Activated CD4-positive, alpha-beta T cell treated with anti-CD3 and anti-CD28 coated beads, Interleukin-2, amount 50 U/mL, for 16 hours (primary cell): ENCODE measurements around the gene OR10P1.
A peak's percentile ranks its signal among the peaks of the same experiment; 100 is the strongest.

Experiments used
- DNase-seq: peaks from one replicate; pipeline ENCODE4 v3.0.0-alpha.2; 2020

OR10P1 gene

GRCh38 chr12:55652352-55652751 lies 15.7 kb downstream of the OR10P1 start:
- DNase-seq: peak; percentile 28

- DNase-seq: no peak
These were observed 16.3 kb downstream of the OR10P1 start for GRCh38 chr12:55653031-55653430.

- DNase-seq: no peak
These were observed 18.0 kb downstream of the OR10P1 start for GRCh38 chr12:55654511-55655214.

GRCh38 chr12:55657212-55657611 lies 20.5 kb downstream of the OR10P1 start:
- no peak for DNase-seq

GRCh38 chr12:55658212-55658611 lies 21.5 kb downstream of the OR10P1 start:
- DNase-seq: no peak

- DNase-seq: no peak
These were observed 22.1 kb downstream of the OR10P1 start for GRCh38 chr12:55658635-55659391.

- DNase-seq: no peak
These were observed 23.0 kb downstream of the OR10P1 start for GRCh38 chr12:55659486-55660385.

GRCh38 chr12:55663391-55663790 lies 26.7 kb downstream of the OR10P1 start:
- DNase-seq: no peak

GRCh38 chr12:55664826-55665225 lies 28.1 kb downstream of the OR10P1 start:
- DNase-seq: no peak

- no peak for DNase-seq
These were observed 29.8 kb downstream of the OR10P1 start for GRCh38 chr12:55666508-55666907.

- no peak for DNase-seq
These were observed 33.6 kb downstream of the OR10P1 start for GRCh38 chr12:55670276-55670675.

GRCh38 chr12:55671746-55672145 lies 35.1 kb downstream of the OR10P1 start:
- no peak for DNase-seq

GRCh38 chr12:55673638-55674037 lies 36.9 kb downstream of the OR10P1 start:
- DNase-seq: no peak

GRCh38 chr12:55675666-55676065 lies 39.0 kb downstream of the OR10P1 start:
- DNase-seq: no peak

- no peak for DNase-seq
These were observed 40.0 kb downstream of the OR10P1 start for GRCh38 chr12:55676707-55677106.

- no peak for DNase-seq
These were observed 43.0 kb downstream of the OR10P1 start for GRCh38 chr12:55679691-55680090.

- DNase-seq: no peak
These were observed 44.7 kb downstream of the OR10P1 start for GRCh38 chr12:55681142-55682077.

- DNase-seq: no peak
These were observed 45.5 kb downstream of the OR10P1 start for GRCh38 chr12:55682087-55682796.

- DNase-seq: no peak
These were observed 47.0 kb downstream of the OR10P1 start for GRCh38 chr12:55683676-55684075.

- no peak for DNase-seq
These were observed 48.2 kb downstream of the OR10P1 start for GRCh38 chr12:55684761-55685370.

- DNase-seq: no peak
These were observed 49.0 kb downstream of the OR10P1 start for GRCh38 chr12:55685671-55686070.
